PFSK-1 (cell line): ENCODE measurements around the gene SND1.

Source experiments
- FOXP2 ChIP-seq: optimal IDR thresholded peaks from 2 replicates; pipeline ENCODE3; 2011; ENCODE audit warnings: borderline replicate concordance, control low read depth, inconsistent platforms; ENCODE audit not compliant: insufficient read depth; ENCODE audit errors: extremely low read length, extremely low read depth
- POLR2AphosphoS5 ChIP-seq: IDR thresholded peaks from 2 replicates; pipeline ENCODE4 v1.6.1; 2012; ENCODE audit warnings: low read depth, mild to moderate bottlenecking, control low read depth, low read length, moderate library complexity
- REST ChIP-seq, 2 experiments: IDR thresholded peaks; 2 replicates each; pipeline versions ENCODE4 v1.6.1 to v1.8.0; 2011 to 2012; ENCODE audit warnings: low read depth in 2 of 2, low read length in 2 of 2, control low read depth in 1 of 2, inconsistent platforms in 1 of 2, mild to moderate bottlenecking in 1 of 2, moderate library complexity in 1 of 2; ENCODE audit not compliant: insufficient read depth in 1 of 2
- SIN3A ChIP-seq: IDR thresholded peaks from 2 replicates; pipeline ENCODE4 v1.6.1; 2012; ENCODE audit warnings: mild to moderate bottlenecking, low read length, moderate library complexity, borderline replicate concordance; ENCODE audit not compliant: insufficient read depth
- TAF1 ChIP-seq: IDR thresholded peaks from 2 replicates; pipeline ENCODE4 v1.6.1; 2012; ENCODE audit warnings: low read length, control low read depth, borderline replicate concordance; ENCODE audit not compliant: insufficient read depth

The SND1 gene

GRCh38 chr7:127736511-127736910 is 84.5 kb downstream of the SND1 start:
- TF ChIP-seq POLR2AphosphoS5: no peak
- TF ChIP-seq REST (IDR thresholded peaks at IDR 0.05; ENCODE audit: insufficient read depth in 1 of 2, low read depth in 2 of 2, low read length in 2 of 2): no peak
- TF ChIP-seq SIN3A: no peak
- no peak for TF ChIP-seq TAF1

- no peak for TF ChIP-seq SIN3A
- no peak for TF ChIP-seq FOXP2
- TF ChIP-seq TAF1: no peak
- TF ChIP-seq REST (IDR thresholded peaks at IDR 0.05; ENCODE audit: insufficient read depth in 1 of 2, low read depth in 2 of 2, low read length in 2 of 2): no peak
- no peak for TF ChIP-seq POLR2AphosphoS5
These were observed 86.9 kb downstream of the SND1 start for GRCh38 chr7:127738859-127739258.

GRCh38 chr7:127741764-127742375 is 89.9 kb downstream of the SND1 start:
- no peak for TF ChIP-seq POLR2AphosphoS5
- no peak for TF ChIP-seq REST (IDR thresholded peaks at IDR 0.05; ENCODE audit: insufficient read depth in 1 of 2, low read depth in 2 of 2, low read length in 2 of 2)
- no peak for TF ChIP-seq TAF1
- TF ChIP-seq FOXP2: no peak
- TF ChIP-seq SIN3A: no peak

GRCh38 chr7:127745445-127745844 is 93.5 kb downstream of the SND1 start:
- TF ChIP-seq SIN3A (no peak), TAF1 (no peak), POLR2AphosphoS5 (no peak), REST (IDR thresholded peaks at IDR 0.05; ENCODE audit: insufficient read depth in 1 of 2, low read depth in 2 of 2, low read length in 2 of 2) (no peak), FOXP2 (no peak)

GRCh38 chr7:127751062-127751461 is 99.1 kb downstream of the SND1 start:
- TF ChIP-seq FOXP2: no peak
- TF ChIP-seq TAF1: no peak
- no peak for TF ChIP-seq POLR2AphosphoS5
- TF ChIP-seq REST (IDR thresholded peaks at IDR 0.05; ENCODE audit: insufficient read depth in 1 of 2, low read depth in 2 of 2, low read length in 2 of 2): no peak
- no peak for TF ChIP-seq SIN3A
